ENCODE results near the gene PRSS21.

PRSS21 gene

GRCh38 chr16:2865651-2866050 is 48.6 kb downstream of the PRSS21 start:
- TF ChIP-seq REST (IDR thresholded peaks at IDR 0.05; ENCODE audit: insufficient replicate concordance, low read depth) (no peak), GABPA (IDR thresholded peaks at IDR 0.05; ENCODE audit: low read depth) (no peak), SPI1 (IDR thresholded peaks at IDR 0.05; ENCODE audit: borderline replicate concordance, low read depth) (no peak), POLR2AphosphoS5 (IDR thresholded peaks at IDR 0.05; ENCODE audit: low read depth) (no peak), CTCF (IDR thresholded peaks at IDR 0.05; ENCODE audit: insufficient read depth, low read length) (no peak)
- DNase-seq (ENCODE audit: low read depth in 1 of 2, low spot score in 1 of 2): no peak
- H3K4me3 ChIP-seq (replicated peaks; ENCODE audit: insufficient read depth, low read length): no peak overlapping the region
- no peak overlapping the region for H3K27ac ChIP-seq (replicated peaks)
- H3K27me3 ChIP-seq (ENCODE audit: insufficient read depth, poor library complexity, severe bottlenecking): no peaks in the 10 kb centered on the region

- no peak for DNase-seq (ENCODE audit: low read depth in 1 of 2, low spot score in 1 of 2)
- Histone ChIP-seq H3K27ac (replicated peaks) (no peak overlapping the region), H3K4me3 (replicated peaks; ENCODE audit: insufficient read depth, low read length) (no peak overlapping the region), H3K27me3 (ENCODE audit: insufficient read depth, poor library complexity, severe bottlenecking) (no peaks in the 10 kb centered on the region)
- TF ChIP-seq CTCF (IDR thresholded peaks at IDR 0.05; ENCODE audit: insufficient read depth, low read length): no peak
- no peak for TF ChIP-seq SPI1 (IDR thresholded peaks at IDR 0.05; ENCODE audit: borderline replicate concordance, low read depth)
- TF ChIP-seq POLR2AphosphoS5 (IDR thresholded peaks at IDR 0.05; ENCODE audit: low read depth): no peak
- no peak for TF ChIP-seq GABPA (IDR thresholded peaks at IDR 0.05; ENCODE audit: low read depth)
- TF ChIP-seq REST (IDR thresholded peaks at IDR 0.05; ENCODE audit: insufficient replicate concordance, low read depth): no peak
Measured at GRCh38 chr16:2866431-2866830, 49.4 kb downstream of the PRSS21 start.

GRCh38 chr16:2867661-2867986 is 50.6 kb downstream of the PRSS21 start:
- TF ChIP-seq REST (IDR thresholded peaks at IDR 0.05; ENCODE audit: insufficient replicate concordance, low read depth) (no peak), CTCF (IDR thresholded peaks at IDR 0.05; ENCODE audit: insufficient read depth, low read length) (no peak), SPI1 (IDR thresholded peaks at IDR 0.05; ENCODE audit: borderline replicate concordance, low read depth) (no peak), GABPA (IDR thresholded peaks at IDR 0.05; ENCODE audit: low read depth) (no peak), POLR2AphosphoS5 (IDR thresholded peaks at IDR 0.05; ENCODE audit: low read depth) (no peak)
- DNase-seq (ENCODE audit: low read depth in 1 of 2, low spot score in 1 of 2): no peak
- peak overlapping the region; percentile 58 for H3K4me3 ChIP-seq (replicated peaks; ENCODE audit: insufficient read depth, low read length)
- H3K27me3 ChIP-seq (ENCODE audit: insufficient read depth, poor library complexity, severe bottlenecking): no peaks in the 10 kb centered on the region
- H3K27ac ChIP-seq (replicated peaks): peak overlapping the region; percentile 91
